Naive thymus-derived CD4-positive, alpha-beta T cell (primary cell): ENCODE measurements around the gene RNASE11. TPM values are rescaled to one million over a fixed set of nuclear protein-coding genes. Genes with fewer than 3 reads are reported as not detected.
"Not testable (repeated sequence)": the region's sequence is repeated elsewhere in the genome, so short reads cannot be mapped to it uniquely, and the experiment has no call there.

Experiments used
- ATAC-seq: fragments of 150-1000 bp; cut with Tn5 transposase; 2 replicates; pipeline ENCODE4 v1.10.0; 2021; ENCODE audit warnings: mild to moderate bottlenecking, moderate library complexity
- CTCF ChIA-PET: fragments of 350-600 bp; sonication (Branson Sonifier 250); formaldehyde crosslinking; loops from one replicate; lab custom pipeline; 2021; ENCODE audit warnings: antibody characterized with exemption; lab: Charles Lee
- POLR2A ChIA-PET: fragments of 350-600 bp; sonication (Branson Sonifier 250); formaldehyde crosslinking; loops from one replicate; lab custom pipeline; 2021; ENCODE audit warnings: antibody characterized with exemption, inconsistent platforms; lab: Charles Lee
- DNase-seq, 9 donors: peaks; one replicate each; pipeline versions ENCODE4 v3.0.0 to v3.0.0-alpha.2; 2020 to 2022; ENCODE audit warnings: mixed read lengths in 1 of 9
- H3K27ac ChIP-seq: one replicate; pipeline ENCODE4 v1.7.0; 2013; ENCODE audit warnings: mild to moderate bottlenecking, low read depth, low read length, moderate library complexity
- H3K27me3 ChIP-seq, 2 donors: one replicate each; pipeline ENCODE4 v1.7.0; 2013; ENCODE audit warnings: low read length in 2 of 2, mild to moderate bottlenecking in 2 of 2, moderate library complexity in 2 of 2; ENCODE audit not compliant: control insufficient read depth in 2 of 2, insufficient read depth in 2 of 2
- H3K36me3 ChIP-seq, 3 experiments: 1 replicate in 2 of 3; 2 replicates in 1 of 3; pipeline ENCODE4 v1.7.0; 2013; ENCODE audit warnings: low read length in 3 of 3, mild to moderate bottlenecking in 3 of 3, moderate library complexity in 1 of 3; ENCODE audit not compliant: insufficient read depth in 3 of 3, control insufficient read depth in 2 of 3
- H3K4me1 ChIP-seq, 2 donors: one replicate each; pipeline ENCODE4 v1.7.0; 2013; ENCODE audit warnings: low read length in 2 of 2, mild to moderate bottlenecking in 2 of 2, moderate library complexity in 1 of 2; ENCODE audit not compliant: control insufficient read depth in 2 of 2, insufficient read depth in 2 of 2
- H3K4me3 ChIP-seq: 2 replicates; pipeline ENCODE4 v1.7.0; 2013; ENCODE audit warnings: mild to moderate bottlenecking, low read length
- H3K9me3 ChIP-seq, 3 experiments: 1 replicate in 2 of 3; 2 replicates in 1 of 3; pipeline ENCODE4 v1.7.0; 2013; ENCODE audit warnings: low read length in 3 of 3; ENCODE audit not compliant: control insufficient read depth in 2 of 3
- H3K27ac Mint-ChIP-seq, 9 donors: one replicate each; pipeline ENCODE4 v1.8.0; 2020 to 2022; ENCODE audit warnings: mixed read lengths in 9 of 9, mild to moderate bottlenecking in 8 of 9, moderate library complexity in 5 of 9, inconsistent platforms in 2 of 9
- H3K27me3 Mint-ChIP-seq, 5 donors: one replicate each; pipeline ENCODE4 v1.8.0; 2021 to 2022; ENCODE audit warnings: mixed read lengths in 5 of 5, mild to moderate bottlenecking in 1 of 5
- H3K36me3 Mint-ChIP-seq, 5 donors: one replicate each; pipeline ENCODE4 v1.8.0; 2020 to 2022; ENCODE audit warnings: mixed read lengths in 5 of 5, mild to moderate bottlenecking in 3 of 5, inconsistent platforms in 1 of 5
- H3K4me1 Mint-ChIP-seq, 7 donors: one replicate each; pipeline ENCODE4 v1.8.0; 2020 to 2022; ENCODE audit warnings: mixed read lengths in 7 of 7, mild to moderate bottlenecking in 3 of 7, inconsistent platforms in 1 of 7
- H3K4me3 Mint-ChIP-seq, 10 donors: one replicate each; pipeline ENCODE4 v1.8.0; 2020 to 2022; ENCODE audit warnings: mild to moderate bottlenecking in 10 of 10, mixed read lengths in 10 of 10, moderate library complexity in 6 of 10, inconsistent platforms in 2 of 10
- H3K9me3 Mint-ChIP-seq, 11 donors: one replicate each; pipeline ENCODE4 v1.8.0; 2020 to 2022; ENCODE audit warnings: mixed read lengths in 11 of 11, mild to moderate bottlenecking in 4 of 11, inconsistent platforms in 1 of 11, moderate library complexity in 1 of 11
- intact Hi-C, 2 donors: fragments of 100-400 bp; cut with micrococcal nuclease; formaldehyde crosslinking; loops; one replicate each; pipeline ENCODE4 v1.15.1; 2023
- polyA plus RNA-seq, 2 donors: library from polyadenylated mRNA; unstranded; fragments of 300-500 nt; fragmentation: Illumina TruSeq; gene quantifications; one replicate each; pipeline ENCODE4 v1.2.3, GENCODE V29; 2021
- total RNA-seq, 6 experiments: library from RNA in 5 of 6; stranded (reverse) in 5 of 6; gene quantifications; 1 replicate in 5 of 6; 2 replicates in 1 of 6; pipeline ENCODE4 v1.2.3 and lab custom pipeline; 2021 to 2026

Gene RNASE11
- total and polyA plus RNA-seq, 7 experiments from 2014 or later, result not detected

DNA sequence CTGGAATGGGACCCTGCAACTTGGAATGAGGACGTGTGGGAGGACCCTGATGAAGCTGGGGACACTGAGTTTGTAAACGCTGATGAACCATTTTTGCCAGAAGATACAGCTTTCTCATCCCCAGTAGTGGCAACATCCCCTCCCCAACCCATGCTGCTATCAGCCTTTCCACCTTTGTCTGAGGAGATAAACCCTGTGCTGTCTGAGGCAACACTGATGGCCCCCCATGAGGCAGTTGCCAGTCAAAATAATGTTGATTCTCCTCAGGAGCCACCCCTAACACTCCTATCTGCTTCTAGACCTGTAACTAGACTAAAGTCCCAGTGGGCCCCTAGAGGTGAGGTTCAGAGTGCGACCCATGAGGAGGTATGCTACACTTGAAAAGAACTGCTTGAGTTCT, 19.4 kb downstream of the RNASE11 start:
- Mint-ChIP-seq H3K27ac (no peak overlapping the region), H3K4me1 (peaks cover 0 to 15% (median 11%) of the 10 kb centered on the region in 7 donors), H3K9me3 (peaks cover 0 to 29% (median 9%) of the 10 kb centered on the region in 11 donors), H3K4me3 (no peak overlapping the region), H3K27me3 (peaks cover 0 to 7% (median 0%) of the 10 kb centered on the region in 5 donors), H3K36me3 (peaks cover 0 to 4% (median 0%) of the 10 kb centered on the region in 5 donors)
- H3K27me3 ChIP-seq, result no peaks in the 10 kb centered on the region
- no peak overlapping the region for H3K27ac ChIP-seq
- intact Hi-C loops, result no loop called here
- peaks cover 0 to 15% (median 0%) of the 10 kb centered on the region in 3 experiments for H3K9me3 ChIP-seq
- ChIA-PET POLR2A (no interaction called here), CTCF (no interaction called here)
- ATAC-seq (no peak), DNase-seq (no peak)
- no peaks in the 10 kb centered on the region for H3K36me3 ChIP-seq
- no peak overlapping the region for H3K4me3 ChIP-seq
- H3K4me1 ChIP-seq, result no peaks in the 10 kb centered on the region

DNA sequence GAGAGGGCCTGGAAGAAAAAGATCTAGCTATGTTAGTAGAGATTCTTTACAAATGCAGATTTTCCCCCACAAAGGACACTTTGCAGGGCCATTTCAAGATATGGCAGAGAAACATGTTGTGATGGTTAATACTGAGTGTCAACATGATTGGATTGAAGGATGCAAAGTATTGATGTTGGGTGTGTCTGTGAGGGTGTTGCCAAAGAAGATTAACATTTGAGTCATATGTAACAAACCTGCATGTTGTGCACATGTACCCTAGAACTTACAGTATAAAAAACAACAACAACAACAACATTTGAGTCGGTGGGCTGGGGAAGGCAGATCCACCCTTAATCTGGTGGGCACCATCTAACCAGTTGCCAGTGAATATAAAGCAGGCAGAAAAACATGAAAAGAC, 20.6 kb downstream of the RNASE11 start:
- Mint-ChIP-seq H3K27me3 (peaks cover 0 to 11% (median 0%) of the 10 kb centered on the region in 5 donors), H3K9me3 (peaks cover 0 to 29% (median 7%) of the 10 kb centered on the region in 11 donors), H3K4me1 (peaks cover 0 to 15% (median 11%) of the 10 kb centered on the region in 7 donors)
- H3K27me3 ChIP-seq, H3K4me3 Mint-ChIP-seq, H3K27ac Mint-ChIP-seq, H3K36me3 ChIP-seq, DNase-seq, ATAC-seq, H3K4me3 ChIP-seq, H3K27ac ChIP-seq, H3K4me1 ChIP-seq, POLR2A ChIA-PET, intact Hi-C loops, H3K36me3 Mint-ChIP-seq: not testable (repeated sequence)
- peaks cover 0 to 15% (median 0%) of the 10 kb centered on the region in 3 experiments for H3K9me3 ChIP-seq
- CTCF ChIA-PET, result interaction anchor here (1.1 kb wide), 1 partner anchor 239 kb away, joined by 3 read pairs; no protein-coding TSS in a partner anchor

DNA sequence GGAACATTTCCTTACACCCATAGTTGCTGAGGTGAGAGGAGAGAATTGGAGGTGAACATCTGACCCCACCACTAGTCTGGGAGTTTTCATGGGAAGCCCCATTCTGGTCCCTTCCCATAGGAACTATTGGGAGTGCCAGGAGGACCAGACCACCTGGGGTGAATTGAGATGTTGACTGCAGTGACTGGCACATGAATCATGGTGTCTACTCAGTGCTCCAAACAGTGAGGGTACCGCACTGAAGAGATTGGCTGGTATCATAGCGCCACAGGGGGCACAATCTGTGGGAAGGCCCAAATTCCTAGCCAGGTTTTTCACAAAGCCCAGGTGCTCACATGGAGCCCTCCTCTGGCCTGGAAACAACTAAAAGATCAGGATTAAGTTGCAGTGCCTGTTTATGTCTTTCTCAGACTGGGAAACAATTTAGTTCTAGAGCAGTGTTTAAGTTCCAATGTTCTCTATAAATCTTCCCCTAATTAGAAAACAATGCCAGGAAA, 23.3 kb downstream of the RNASE11 start:
- intact Hi-C loops, result no loop called here
- Mint-ChIP-seq H3K27ac (no peak overlapping the region), H3K27me3 (peaks cover 0 to 13% (median 0%) of the 10 kb centered on the region in 5 donors), H3K4me3 (no peak overlapping the region), H3K9me3 (peaks cover 0 to 23% (median 7%) of the 10 kb centered on the region in 11 donors), H3K36me3 (peaks cover 0 to 4% (median 0%) of the 10 kb centered on the region in 5 donors), H3K4me1 (peaks cover 0 to 15% (median 11%) of the 10 kb centered on the region in 7 donors)
- Histone ChIP-seq H3K9me3 (peaks cover 0 to 14% (median 0%) of the 10 kb centered on the region in 3 experiments), H3K27ac (no peak overlapping the region), H3K4me1 (no peaks in the 10 kb centered on the region), H3K4me3 (no peak overlapping the region), H3K36me3 (no peaks in the 10 kb centered on the region), H3K27me3 (no peaks in the 10 kb centered on the region)
- ChIA-PET CTCF (no interaction called here), POLR2A (interaction anchor here (0.6 kb wide), 1 partner anchor 244 kb away, joined by 3 read pairs; no protein-coding TSS in a partner anchor)
- DNase-seq (no peak), ATAC-seq (no peak)

DNA sequence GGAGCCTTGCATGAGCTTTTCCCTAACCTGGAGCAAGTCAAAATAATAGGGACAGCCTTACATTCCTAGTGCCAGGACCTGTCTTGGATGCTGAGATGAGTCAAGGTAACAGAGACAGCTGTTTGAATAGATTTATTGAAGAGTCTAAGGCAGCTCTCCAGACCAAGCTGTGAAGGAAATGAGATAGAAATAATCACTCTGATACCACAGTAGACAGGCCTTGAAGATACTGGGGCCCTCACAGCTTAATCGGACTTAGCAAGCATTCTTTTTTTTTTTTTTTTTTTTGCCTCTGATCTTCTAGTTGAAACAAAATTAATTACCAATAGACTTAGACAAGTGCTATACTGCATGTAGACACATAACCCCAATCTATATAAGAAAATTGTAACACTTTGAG, 23.8 kb downstream of the RNASE11 start:
- no peak for ATAC-seq
- ChIA-PET POLR2A (no interaction called here), CTCF (no interaction called here)
- Histone ChIP-seq H3K9me3 (peaks cover 0 to 8% (median 0%) of the 10 kb centered on the region in 3 experiments), H3K27ac (no peak overlapping the region), H3K4me1 (no peaks in the 10 kb centered on the region), H3K27me3 (no peaks in the 10 kb centered on the region), H3K36me3 (no peaks in the 10 kb centered on the region), H3K4me3 (no peak overlapping the region)
- H3K27ac Mint-ChIP-seq, result no peak overlapping the region
- peaks cover 0 to 15% (median 11%) of the 10 kb centered on the region in 7 donors for H3K4me1 Mint-ChIP-seq
- peaks cover 0 to 16% (median 0%) of the 10 kb centered on the region in 5 donors for H3K27me3 Mint-ChIP-seq
- no peak for DNase-seq
- H3K36me3 Mint-ChIP-seq, result peaks cover 0 to 4% (median 0%) of the 10 kb centered on the region in 5 donors
- intact Hi-C loops, result no loop called here
- H3K9me3 Mint-ChIP-seq, result peaks cover 0 to 18% (median 5%) of the 10 kb centered on the region in 11 donors
- H3K4me3 Mint-ChIP-seq, result no peak overlapping the region

DNA sequence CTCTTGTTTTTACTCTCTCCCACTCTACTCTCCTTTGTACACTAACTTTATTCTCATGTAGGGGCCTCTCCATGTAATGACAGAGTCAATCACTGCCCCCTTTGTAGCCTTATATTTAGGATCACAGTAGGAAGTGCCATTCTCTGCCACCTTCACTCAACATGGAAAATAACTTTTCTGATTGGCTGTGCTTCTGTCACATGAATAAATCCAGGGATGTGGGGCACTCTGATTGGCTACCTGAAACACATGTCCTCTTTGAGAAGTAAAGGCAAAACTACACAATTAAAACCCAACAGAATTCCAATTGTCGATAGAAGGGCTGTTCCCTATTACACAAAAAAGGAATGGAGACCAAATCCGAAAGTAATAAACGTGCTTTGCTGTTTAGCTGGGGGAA, 26.8 kb downstream of the RNASE11 start, which contains the start of gene RNASE9:
RNASE9 (minus strand) TSS at position 87 of the 400 bp plus-strand sequence.
- no peak for DNase-seq
- no peaks in the 10 kb centered on the region for H3K4me1 Mint-ChIP-seq
- intact Hi-C loops, result no loop called here
- POLR2A ChIA-PET, result no interaction called here
- ATAC-seq, result no peak
- CTCF ChIA-PET, result interaction anchor here (0.6 kb wide), 1 partner anchor 411 kb away, joined by 3 read pairs; no protein-coding TSS in a partner anchor
- Histone ChIP-seq H3K27me3 (no peaks in the 10 kb centered on the region), H3K4me1 (no peaks in the 10 kb centered on the region), H3K9me3 (no peaks in the 10 kb centered on the region), H3K27ac (no peak within 1 kb of the TSS), H3K36me3 (no peaks in the 10 kb centered on the region), H3K4me3 (no peak within 1 kb of the TSS)
- peaks cover 0 to 19% (median 6%) of the 10 kb centered on the region in 5 donors for H3K27me3 Mint-ChIP-seq
- no peaks in the 10 kb centered on the region for H3K36me3 Mint-ChIP-seq
- H3K27ac Mint-ChIP-seq, result no peak within 1 kb of the TSS
- H3K9me3 Mint-ChIP-seq, result no peaks in the 10 kb centered on the region
- no peak within 1 kb of the TSS for H3K4me3 Mint-ChIP-seq

DNA sequence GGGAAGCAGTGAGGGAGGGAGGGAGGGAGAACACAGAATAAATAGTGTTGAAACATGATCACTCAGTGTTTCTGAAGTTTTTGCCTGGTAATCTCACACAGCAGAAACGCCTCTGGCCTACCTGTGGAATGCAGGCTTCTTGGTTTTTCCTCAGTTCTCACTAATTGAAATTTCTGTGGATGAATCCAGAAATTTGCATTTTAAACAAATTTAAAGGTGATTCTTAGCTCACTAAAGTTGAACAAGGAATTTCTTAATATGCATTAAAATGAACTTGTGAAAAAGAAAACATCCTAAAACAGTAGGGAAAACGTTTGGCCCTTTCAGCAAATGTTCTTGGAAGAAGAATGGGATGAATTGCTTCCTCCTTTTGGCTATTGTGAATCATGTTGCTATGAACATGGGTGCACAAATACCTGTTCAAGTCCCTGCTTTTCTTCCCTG, 28.3 kb downstream of the RNASE11 start:
- H3K4me3 Mint-ChIP-seq, result no peak overlapping the region
- intact Hi-C loops, result no loop called here
- H3K4me1 Mint-ChIP-seq, result no peaks in the 10 kb centered on the region
- no peaks in the 10 kb centered on the region for H3K36me3 Mint-ChIP-seq
- ChIA-PET CTCF (no interaction called here), POLR2A (no interaction called here)
- peaks cover 0 to 16% (median 6%) of the 10 kb centered on the region in 5 donors for H3K27me3 Mint-ChIP-seq
- Histone ChIP-seq H3K9me3 (no peaks in the 10 kb centered on the region), H3K4me1 (no peaks in the 10 kb centered on the region), H3K27ac (no peak overlapping the region), H3K4me3 (no peak overlapping the region), H3K36me3 (no peaks in the 10 kb centered on the region), H3K27me3 (no peaks in the 10 kb centered on the region)
- H3K9me3 Mint-ChIP-seq, result no peaks in the 10 kb centered on the region
- no peak for DNase-seq
- H3K27ac Mint-ChIP-seq, result no peak overlapping the region
- ATAC-seq, result no peak

DNA sequence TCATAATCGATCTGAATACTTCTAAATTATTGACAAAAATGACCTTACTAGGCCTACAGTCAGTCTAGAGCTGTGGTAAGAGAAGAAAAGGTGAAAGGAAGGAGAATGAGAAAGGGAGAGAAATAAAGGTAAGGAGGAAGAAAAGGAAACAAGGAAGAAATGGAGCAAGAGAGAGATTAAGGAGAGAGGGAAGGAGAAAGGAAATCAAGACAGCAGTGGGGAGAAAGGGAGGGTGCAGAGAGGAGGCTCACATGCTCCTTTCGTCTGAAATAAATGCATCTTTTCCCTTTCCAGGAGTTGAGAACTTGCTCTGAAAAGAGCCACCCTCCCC, 30.6 kb downstream of the RNASE11 start:
- POLR2A ChIA-PET, result no interaction called here
- no peaks in the 10 kb centered on the region for H3K36me3 Mint-ChIP-seq
- no peaks in the 10 kb centered on the region for H3K4me1 ChIP-seq
- DNase-seq (no peak), ATAC-seq (no peak)
- peaks cover 0 to 10% (median 6%) of the 10 kb centered on the region in 5 donors for H3K27me3 Mint-ChIP-seq
- H3K9me3 ChIP-seq, result no peaks in the 10 kb centered on the region
- no peaks in the 10 kb centered on the region for H3K27me3 ChIP-seq
- intact Hi-C loops, result no loop called here
- H3K4me3 ChIP-seq, result no peak overlapping the region
- H3K9me3 Mint-ChIP-seq, result no peaks in the 10 kb centered on the region
- H3K4me3 Mint-ChIP-seq, result no peak overlapping the region
- H3K36me3 ChIP-seq, result no peaks in the 10 kb centered on the region
- no peak overlapping the region for H3K27ac ChIP-seq
- H3K4me1 Mint-ChIP-seq, result no peaks in the 10 kb centered on the region
- H3K27ac Mint-ChIP-seq, result peak overlapping the region in 1 of 9 donors; percentile 51
- CTCF ChIA-PET, result interaction anchor here (0.6 to 0.7 kb wide), 2 partner anchors 14 to 126 kb away, joined by 3 read pairs; no protein-coding TSS in a partner anchor
